CD14-positive monocyte (primary cell): ENCODE results near the gene SCARB2. TPM values are rescaled to one million over a fixed set of nuclear protein-coding genes. Genes with fewer than 3 reads are reported as not detected.

Source experiments
- DNase-seq, 3 donors: peaks; one replicate each; pipeline ENCODE4 v3.0.0-alpha.2; 2011 to 2022
- H2AFZ ChIP-seq: 2 replicates; pipeline ENCODE4 v1.6.0; 2012; ENCODE audit warnings: mild to moderate bottlenecking, low read depth, low read length, inconsistent platforms; ENCODE audit not compliant: insufficient read depth, poor library complexity, severe bottlenecking
- H3K27ac ChIP-seq, 2 donors: 1 replicate in 1 of 2; 2 replicates in 1 of 2; pipeline ENCODE4 v1.5.1; 2012 to 2013; ENCODE audit warnings: low read length in 2 of 2, control low read depth in 1 of 2, inconsistent platforms in 1 of 2, low read depth in 1 of 2, mild to moderate bottlenecking in 1 of 2
- H3K27me3 ChIP-seq, 2 donors: one replicate each; pipeline versions ENCODE4 v1.6.0 to v1.6.1; 2011 to 2013; ENCODE audit warnings: low read length in 2 of 2; ENCODE audit not compliant: control insufficient read depth in 2 of 2, insufficient read depth in 2 of 2
- H3K36me3 ChIP-seq, 2 donors: replicated peaks in 1 of 2; 1 replicate in 1 of 2; 2 replicates in 1 of 2; pipeline versions ENCODE4 v1.5.1 to v1.6.1; 2012 to 2013; ENCODE audit warnings: low read length in 2 of 2, control low read depth in 1 of 2, inconsistent platforms in 1 of 2, mild to moderate bottlenecking in 1 of 2; ENCODE audit not compliant: insufficient read depth in 2 of 2, control insufficient read depth in 1 of 2
- H3K4me1 ChIP-seq, 2 donors: 1 replicate in 1 of 2; 2 replicates in 1 of 2; pipeline versions ENCODE4 v1.5.1 to v1.6.1; 2012 to 2013; ENCODE audit warnings: low read length in 2 of 2, control low read depth in 1 of 2, inconsistent platforms in 1 of 2, mild to moderate bottlenecking in 1 of 2, moderate library complexity in 1 of 2; ENCODE audit not compliant: insufficient read depth in 2 of 2, control insufficient read depth in 1 of 2
- H3K4me2 ChIP-seq: replicated peaks from 2 replicates; pipeline ENCODE3; 2012; ENCODE audit warnings: low read length, moderate library complexity, mild to moderate bottlenecking; ENCODE audit not compliant: poor library complexity, severe bottlenecking; ENCODE audit errors: extremely low read depth
- H3K4me3 ChIP-seq, 3 experiments: fragments of 200-600 bp in 1 of 3; sonication (generic) in 1 of 3; replicated peaks in 1 of 3; 1 replicate in 2 of 3; 2 replicates in 1 of 3; pipeline ENCODE4 v1.5.1; 2011 to 2013; ENCODE audit warnings: low read length in 3 of 3, mild to moderate bottlenecking in 3 of 3, control low read depth in 2 of 3, low read depth in 2 of 3, inconsistent platforms in 1 of 3, moderate library complexity in 1 of 3
- H3K79me2 ChIP-seq: 2 replicates; pipeline ENCODE4 v1.6.0; 2012; ENCODE audit warnings: mild to moderate bottlenecking, control low read depth, inconsistent platforms, low read length, moderate library complexity; ENCODE audit not compliant: insufficient read depth
- H3K9ac ChIP-seq: 2 replicates; pipeline ENCODE4 v1.6.0; 2017; ENCODE audit warnings: low read length, mild to moderate bottlenecking; ENCODE audit not compliant: insufficient read depth, poor library complexity, severe bottlenecking
- H3K9me3 ChIP-seq, 2 donors: replicated peaks in 1 of 2; 1 replicate in 1 of 2; 2 replicates in 1 of 2; pipeline versions ENCODE4 v1.5.1 to v1.6.1; 2012 to 2013; ENCODE audit warnings: low read length in 2 of 2, control low read depth in 1 of 2; ENCODE audit not compliant: control insufficient read depth in 1 of 2, insufficient read depth in 1 of 2
- H4K20me1 ChIP-seq: 2 replicates; pipeline ENCODE4 v1.6.0; 2012; ENCODE audit warnings: mild to moderate bottlenecking, low read length, control low read depth, moderate library complexity; ENCODE audit not compliant: insufficient read depth
- H3K27ac Mint-ChIP-seq, 7 donors: one replicate each; pipeline ENCODE4 v1.8.0; 2020; ENCODE audit warnings: mild to moderate bottlenecking in 7 of 7, mixed read lengths in 7 of 7, moderate library complexity in 6 of 7, inconsistent platforms in 2 of 7
- H3K27me3 Mint-ChIP-seq, 3 donors: one replicate each; pipeline ENCODE4 v1.8.0; 2021 to 2022; ENCODE audit warnings: low read depth in 3 of 3, mild to moderate bottlenecking in 3 of 3, mixed read lengths in 3 of 3, moderate library complexity in 3 of 3, inconsistent platforms in 1 of 3
- H3K36me3 Mint-ChIP-seq, 2 donors: one replicate each; pipeline ENCODE4 v1.8.0; 2020; ENCODE audit warnings: mixed read lengths in 2 of 2, inconsistent platforms in 1 of 2, mild to moderate bottlenecking in 1 of 2
- H3K4me1 Mint-ChIP-seq: one replicate; pipeline ENCODE4 v1.8.0; 2020; ENCODE audit warnings: mild to moderate bottlenecking, mixed read lengths
- H3K4me3 Mint-ChIP-seq, 2 donors: one replicate each; pipeline ENCODE4 v1.8.0; 2020; ENCODE audit warnings: mild to moderate bottlenecking in 2 of 2, mixed read lengths in 2 of 2, moderate library complexity in 1 of 2
- H3K9me3 Mint-ChIP-seq, 7 donors: one replicate each; pipeline ENCODE4 v1.8.0; 2020 to 2022; ENCODE audit warnings: mixed read lengths in 7 of 7, mild to moderate bottlenecking in 6 of 7, moderate library complexity in 6 of 7, inconsistent platforms in 2 of 7
- WGBS: methylation state at CpG from one replicate; pipeline ENCODE4 v1.1.5; 2013; ENCODE audit warnings: missing lambda C conversion rate; ENCODE audit not compliant: insufficient coverage; 5-methylcytosine and 5-hydroxymethylcytosine counted together
- intact Hi-C, 2 donors: fragments of 100-400 bp; cut with micrococcal nuclease; formaldehyde crosslinking; loops; one replicate each; pipeline versions ENCODE4 v1.15.0 to v1.15.1; 2023
- polyA plus RNA-seq, 3 donors: library from polyadenylated mRNA; depleted of rRNA in 1 of 3; unstranded in 2 of 3; stranded (reverse) in 1 of 3; fragments of 300-500 nt in 2 of 3; fragments of >200 nt in 1 of 3; fragmentation: Illumina TruSeq in 2 of 3; gene quantifications; 1 replicate in 2 of 3; 2 replicates in 1 of 3; pipeline ENCODE4 v1.2.3, GENCODE V29; 2012 to 2021
- TF ChIP-seq, protein P1 (sequence below): fragments of 200-600 bp; IDR thresholded peaks from one replicate; pipeline ENCODE4 v1.8.0; 2022; ENCODE audit warnings: antibody characterized with exemption, mild to moderate bottlenecking

The SCARB2 gene
- polyA plus RNA-seq, 3 donors: 36.8 to 73.0 (median 53.5) TPM

- WGBS: 100% methylated on average over 1 of the region's 2 CpGs
- TF ChIP-seq, protein P1, sequence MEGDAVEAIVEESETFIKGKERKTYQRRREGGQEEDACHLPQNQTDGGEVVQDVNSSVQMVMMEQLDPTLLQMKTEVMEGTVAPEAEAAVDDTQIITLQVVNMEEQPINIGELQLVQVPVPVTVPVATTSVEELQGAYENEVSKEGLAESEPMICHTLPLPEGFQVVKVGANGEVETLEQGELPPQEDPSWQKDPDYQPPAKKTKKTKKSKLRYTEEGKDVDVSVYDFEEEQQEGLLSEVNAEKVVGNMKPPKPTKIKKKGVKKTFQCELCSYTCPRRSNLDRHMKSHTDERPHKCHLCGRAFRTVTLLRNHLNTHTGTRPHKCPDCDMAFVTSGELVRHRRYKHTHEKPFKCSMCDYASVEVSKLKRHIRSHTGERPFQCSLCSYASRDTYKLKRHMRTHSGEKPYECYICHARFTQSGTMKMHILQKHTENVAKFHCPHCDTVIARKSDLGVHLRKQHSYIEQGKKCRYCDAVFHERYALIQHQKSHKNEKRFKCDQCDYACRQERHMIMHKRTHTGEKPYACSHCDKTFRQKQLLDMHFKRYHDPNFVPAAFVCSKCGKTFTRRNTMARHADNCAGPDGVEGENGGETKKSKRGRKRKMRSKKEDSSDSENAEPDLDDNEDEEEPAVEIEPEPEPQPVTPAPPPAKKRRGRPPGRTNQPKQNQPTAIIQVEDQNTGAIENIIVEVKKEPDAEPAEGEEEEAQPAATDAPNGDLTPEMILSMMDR: no peak
These were observed 26.6 kb upstream of the SCARB2 start for GRCh38 chr4:76240236-76240635.

DNA sequence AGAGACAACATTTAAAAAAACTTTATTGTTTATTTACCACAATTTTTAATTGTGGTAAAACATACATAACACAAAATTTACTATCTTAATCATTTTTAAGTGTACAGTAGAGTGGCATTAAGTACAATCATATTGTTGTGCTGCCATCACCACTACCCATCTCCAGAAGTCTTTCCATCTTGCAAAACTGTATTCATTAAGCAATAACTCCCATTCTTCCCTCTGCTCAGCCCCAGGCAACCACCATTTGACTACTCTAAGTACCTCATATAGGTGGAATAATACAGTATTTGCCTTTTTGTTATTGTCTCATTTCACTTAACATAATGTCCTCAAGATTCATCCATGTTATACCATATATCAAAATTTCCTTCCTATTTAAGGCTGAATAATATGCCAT, 25.1 kb upstream of the SCARB2 start:
- H3K9me3 ChIP-seq: peaks cover 0 to 6% of the 10 kb centered on the region in 2 donors
- Mint-ChIP-seq H3K4me3 (no peak overlapping the region), H3K27ac (no peak overlapping the region), H3K9me3 (peaks cover 3 to 24% (median 19%) of the 10 kb centered on the region in 7 donors), H3K27me3 (peaks cover 2 to 6% (median 3%) of the 10 kb centered on the region in 3 donors), H3K4me1 (peaks cover 4% of the 10 kb centered on the region), H3K36me3 (peaks cover 0 to 2% of the 10 kb centered on the region in 2 donors)
- H3K4me1 ChIP-seq: no peaks in the 10 kb centered on the region
- H3K36me3 ChIP-seq: no peaks in the 10 kb centered on the region
- no peak for DNase-seq
- H3K27me3 ChIP-seq: no peaks in the 10 kb centered on the region
- H3K4me2 ChIP-seq: no peak overlapping the region
- no peak overlapping the region for H3K9ac ChIP-seq
- H2AFZ ChIP-seq: no peak overlapping the region
- H3K79me2 ChIP-seq: no peaks in the 10 kb centered on the region
- no peak overlapping the region for H3K27ac ChIP-seq
- intact Hi-C loops: no loop called here
- H3K4me3 ChIP-seq: no peak overlapping the region
- no peaks in the 10 kb centered on the region for H4K20me1 ChIP-seq
- TF ChIP-seq, protein P1: no peak

More at GRCh38 chr4:76240236-76240635, 26.6 kb upstream of the SCARB2 start:
- peaks cover 0 to 2% of the 10 kb centered on the region in 2 donors for H3K36me3 Mint-ChIP-seq
- Histone ChIP-seq H3K36me3 (no peaks in the 10 kb centered on the region), H3K9me3 (peaks cover 0 to 6% of the 10 kb centered on the region in 2 donors), H3K4me3 (no peak overlapping the region), H3K27ac (no peak overlapping the region), H3K4me2 (no peak overlapping the region), H2AFZ (no peak overlapping the region), H3K4me1 (no peaks in the 10 kb centered on the region), H3K27me3 (no peaks in the 10 kb centered on the region), H4K20me1 (no peaks in the 10 kb centered on the region), H3K79me2 (no peaks in the 10 kb centered on the region), H3K9ac (no peak overlapping the region)
- H3K27ac Mint-ChIP-seq: no peak overlapping the region
- peaks cover 0 to 26% (median 19%) of the 10 kb centered on the region in 7 donors for H3K9me3 Mint-ChIP-seq
- peaks cover 3 to 8% (median 3%) of the 10 kb centered on the region in 3 donors for H3K27me3 Mint-ChIP-seq
- H3K4me3 Mint-ChIP-seq: no peak overlapping the region
- H3K4me1 Mint-ChIP-seq: peaks cover 4% of the 10 kb centered on the region
- intact Hi-C loops: no loop called here
- DNase-seq: no peak
